ENCODE data around the gene HIVEP1. TPM values are rescaled to one million over a fixed set of nuclear protein-coding genes. Genes with fewer than 3 reads are reported as not detected.

Gene HIVEP1
- total RNA-seq, 1 donor from 2014 or later: 13.7 TPM

GRCh38 chr6:12064131-12064530 is 52.0 kb downstream of the HIVEP1 start:
- no peak overlapping the region for H3K27ac ChIP-seq (replicated peaks)
- no peak overlapping the region for H3K4me3 ChIP-seq

GRCh38 chr6:12064538-12065071 is 52.5 kb downstream of the HIVEP1 start:
- DNase-seq: no peak
- no peak for TF ChIP-seq CTCF (IDR thresholded peaks at IDR 0.05; ENCODE audit: borderline replicate concordance)
- Histone ChIP-seq H3K27me3 (ENCODE audit: low read depth) (no peaks in the 10 kb centered on the region), H3K9me3 (replicated peaks) (no peaks in the 10 kb centered on the region), H3K36me3 (no peaks in the 10 kb centered on the region), H3K4me1 (peaks cover 24% of the 10 kb centered on the region), H3K4me3 (no peak overlapping the region), H3K27ac (replicated peaks) (no peak overlapping the region)
- intact Hi-C loops (cut with micrococcal nuclease): no loop called here

More at GRCh38 chr6:12064131-12064530, 52.0 kb downstream of the HIVEP1 start:
- intact Hi-C loops (cut with micrococcal nuclease): no loop called here
- Histone ChIP-seq H3K27me3 (ENCODE audit: low read depth) (no peaks in the 10 kb centered on the region), H3K9me3 (replicated peaks) (no peaks in the 10 kb centered on the region), H3K4me1 (peaks cover 27% of the 10 kb centered on the region), H3K36me3 (no peaks in the 10 kb centered on the region)
- no peak for TF ChIP-seq CTCF (IDR thresholded peaks at IDR 0.05; ENCODE audit: borderline replicate concordance)
- no peak for DNase-seq

- Histone ChIP-seq H3K4me1 (peaks cover 23% of the 10 kb centered on the region), H3K27me3 (ENCODE audit: low read depth) (no peaks in the 10 kb centered on the region), H3K27ac (replicated peaks) (no peak overlapping the region), H3K36me3 (no peaks in the 10 kb centered on the region), H3K4me3 (no peak overlapping the region), H3K9me3 (replicated peaks) (no peaks in the 10 kb centered on the region)
- intact Hi-C loops (cut with micrococcal nuclease): no loop called here
- TF ChIP-seq CTCF (IDR thresholded peaks at IDR 0.05; ENCODE audit: borderline replicate concordance): no peak
- no peak for DNase-seq
Measured at GRCh38 chr6:12065321-12066140, 53.4 kb downstream of the HIVEP1 start.

GRCh38 chr6:12066297-12066696 is 54.2 kb downstream of the HIVEP1 start:
- Histone ChIP-seq H3K27me3 (ENCODE audit: low read depth) (no peaks in the 10 kb centered on the region), H3K4me1 (peaks cover 19% of the 10 kb centered on the region), H3K36me3 (no peaks in the 10 kb centered on the region), H3K4me3 (no peak overlapping the region), H3K27ac (replicated peaks) (no peak overlapping the region), H3K9me3 (replicated peaks) (no peaks in the 10 kb centered on the region)
- no peak for TF ChIP-seq CTCF (IDR thresholded peaks at IDR 0.05; ENCODE audit: borderline replicate concordance)
- intact Hi-C loops (cut with micrococcal nuclease): no loop called here
- no peak for DNase-seq

GRCh38 chr6:12068899-12069557 is 56.9 kb downstream of the HIVEP1 start:
- H3K4me1 ChIP-seq: peaks cover 19% of the 10 kb centered on the region
- H3K9me3 ChIP-seq (replicated peaks): no peaks in the 10 kb centered on the region
- no peaks in the 10 kb centered on the region for H3K36me3 ChIP-seq
- TF ChIP-seq CTCF (IDR thresholded peaks at IDR 0.05; ENCODE audit: borderline replicate concordance): no peak
- DNase-seq: no peak
- intact Hi-C loops (cut with micrococcal nuclease): no loop called here
- no peak overlapping the region for H3K4me3 ChIP-seq
- H3K27me3 ChIP-seq (ENCODE audit: low read depth): no peaks in the 10 kb centered on the region
- H3K27ac ChIP-seq (replicated peaks): no peak overlapping the region

Measured in left ventricle myocardium inferior (tissue), 1 donor.